ENCODE measurements around the gene ARHGAP15. TPM values are rescaled to one million over a fixed set of nuclear protein-coding genes. Genes with fewer than 3 reads are reported as not detected.

The ARHGAP15 gene
- total RNA-seq, 1 donor from 2014 or later, result 7.0 TPM

- Histone ChIP-seq H3K9me3 (replicated peaks) (no peaks in the 10 kb centered on the region), H3K27ac (replicated peaks) (no peak overlapping the region), H3K27me3 (ENCODE audit: low read depth) (no peaks in the 10 kb centered on the region), H3K4me3 (no peak overlapping the region), H3K4me1 (no peaks in the 10 kb centered on the region), H3K36me3 (no peaks in the 10 kb centered on the region)
- TF ChIP-seq, protein P1, sequence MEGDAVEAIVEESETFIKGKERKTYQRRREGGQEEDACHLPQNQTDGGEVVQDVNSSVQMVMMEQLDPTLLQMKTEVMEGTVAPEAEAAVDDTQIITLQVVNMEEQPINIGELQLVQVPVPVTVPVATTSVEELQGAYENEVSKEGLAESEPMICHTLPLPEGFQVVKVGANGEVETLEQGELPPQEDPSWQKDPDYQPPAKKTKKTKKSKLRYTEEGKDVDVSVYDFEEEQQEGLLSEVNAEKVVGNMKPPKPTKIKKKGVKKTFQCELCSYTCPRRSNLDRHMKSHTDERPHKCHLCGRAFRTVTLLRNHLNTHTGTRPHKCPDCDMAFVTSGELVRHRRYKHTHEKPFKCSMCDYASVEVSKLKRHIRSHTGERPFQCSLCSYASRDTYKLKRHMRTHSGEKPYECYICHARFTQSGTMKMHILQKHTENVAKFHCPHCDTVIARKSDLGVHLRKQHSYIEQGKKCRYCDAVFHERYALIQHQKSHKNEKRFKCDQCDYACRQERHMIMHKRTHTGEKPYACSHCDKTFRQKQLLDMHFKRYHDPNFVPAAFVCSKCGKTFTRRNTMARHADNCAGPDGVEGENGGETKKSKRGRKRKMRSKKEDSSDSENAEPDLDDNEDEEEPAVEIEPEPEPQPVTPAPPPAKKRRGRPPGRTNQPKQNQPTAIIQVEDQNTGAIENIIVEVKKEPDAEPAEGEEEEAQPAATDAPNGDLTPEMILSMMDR (IDR thresholded peaks at IDR 0.05; ENCODE audit: borderline replicate concordance), result no peak
- intact Hi-C loops (cut with micrococcal nuclease), result no loop called here
- DNase-seq, result no peak
Observed at GRCh38 chr2:143255086-143255485, 125.9 kb downstream of the ARHGAP15 start.

DNA sequence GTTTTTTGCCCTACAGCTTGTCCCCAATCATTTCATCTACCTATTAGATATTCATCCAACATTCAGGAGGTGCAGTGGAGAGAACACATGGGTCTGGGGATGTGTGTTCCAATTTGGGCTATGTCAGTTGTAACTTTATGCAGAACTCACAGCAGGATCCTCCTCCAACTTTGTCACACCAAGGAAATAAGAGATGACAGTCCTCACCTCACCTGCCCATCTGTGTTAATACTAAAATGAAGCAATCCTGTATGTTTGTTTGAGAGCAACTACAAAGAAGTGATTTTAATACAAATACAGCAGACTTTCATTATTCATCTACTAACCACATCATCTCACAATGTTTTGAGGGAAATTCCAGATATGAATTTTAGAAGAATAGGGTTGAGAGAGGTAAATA lies 126.7 kb downstream of the ARHGAP15 start:
- H3K9me3 ChIP-seq (replicated peaks), result no peaks in the 10 kb centered on the region
- intact Hi-C loops (cut with micrococcal nuclease), result no loop called here
- no peak overlapping the region for H3K4me3 ChIP-seq
- no peak for DNase-seq
- H3K4me1 ChIP-seq, result no peaks in the 10 kb centered on the region
- H3K36me3 ChIP-seq, result no peaks in the 10 kb centered on the region
- no peaks in the 10 kb centered on the region for H3K27me3 ChIP-seq (ENCODE audit: low read depth)
- TF ChIP-seq, protein P1 (IDR thresholded peaks at IDR 0.05; ENCODE audit: borderline replicate concordance), result no peak
- H3K27ac ChIP-seq (replicated peaks), result no peak overlapping the region

GRCh38 chr2:143258126-143258892 lies 129.1 kb downstream of the ARHGAP15 start:
- no peak for DNase-seq
- H3K4me1 ChIP-seq, result no peaks in the 10 kb centered on the region
- no peaks in the 10 kb centered on the region for H3K27me3 ChIP-seq (ENCODE audit: low read depth)
- no peak overlapping the region for H3K27ac ChIP-seq (replicated peaks)
- TF ChIP-seq, protein P1 (IDR thresholded peaks at IDR 0.05; ENCODE audit: borderline replicate concordance), result no peak
- no peaks in the 10 kb centered on the region for H3K9me3 ChIP-seq (replicated peaks)
- no peak overlapping the region for H3K4me3 ChIP-seq
- H3K36me3 ChIP-seq, result no peaks in the 10 kb centered on the region
- intact Hi-C loops (cut with micrococcal nuclease), result no loop called here

DNA sequence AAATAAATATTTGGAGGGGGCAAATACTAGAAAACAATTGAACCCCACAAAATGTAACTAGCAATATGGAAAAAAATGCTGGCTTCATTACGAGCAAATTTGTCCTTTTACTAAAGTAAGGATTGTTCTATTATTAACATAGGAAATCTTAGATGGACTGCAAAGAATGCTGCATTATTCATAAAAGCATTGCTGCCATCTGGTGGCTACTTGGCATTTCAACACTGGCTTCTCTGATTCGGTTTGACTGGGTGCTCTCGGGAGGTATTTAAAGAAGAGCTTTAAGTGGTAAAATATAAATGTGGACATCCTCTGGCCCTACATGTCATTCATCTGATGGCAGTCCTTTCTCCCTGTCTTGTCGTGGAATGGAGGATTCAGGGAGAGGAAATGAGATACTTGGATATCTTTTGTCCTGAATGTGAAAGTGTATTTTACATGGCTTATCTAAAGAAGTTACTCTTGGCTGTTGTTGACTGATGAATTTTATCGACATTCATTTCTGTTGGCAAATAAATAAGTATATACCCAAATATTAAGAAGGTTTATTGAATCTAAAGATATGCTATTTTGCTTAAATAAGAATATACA lies 130.2 kb downstream of the ARHGAP15 start:
- Histone ChIP-seq H3K36me3 (no peaks in the 10 kb centered on the region), H3K4me1 (no peaks in the 10 kb centered on the region), H3K27me3 (ENCODE audit: low read depth) (no peaks in the 10 kb centered on the region), H3K27ac (replicated peaks) (no peak overlapping the region), H3K9me3 (replicated peaks) (no peaks in the 10 kb centered on the region), H3K4me3 (no peak overlapping the region)
- intact Hi-C loops (cut with micrococcal nuclease), result no loop called here
- TF ChIP-seq, protein P1 (IDR thresholded peaks at IDR 0.05; ENCODE audit: borderline replicate concordance), result peak; percentile 75
- peak; percentile 29 for DNase-seq

DNA sequence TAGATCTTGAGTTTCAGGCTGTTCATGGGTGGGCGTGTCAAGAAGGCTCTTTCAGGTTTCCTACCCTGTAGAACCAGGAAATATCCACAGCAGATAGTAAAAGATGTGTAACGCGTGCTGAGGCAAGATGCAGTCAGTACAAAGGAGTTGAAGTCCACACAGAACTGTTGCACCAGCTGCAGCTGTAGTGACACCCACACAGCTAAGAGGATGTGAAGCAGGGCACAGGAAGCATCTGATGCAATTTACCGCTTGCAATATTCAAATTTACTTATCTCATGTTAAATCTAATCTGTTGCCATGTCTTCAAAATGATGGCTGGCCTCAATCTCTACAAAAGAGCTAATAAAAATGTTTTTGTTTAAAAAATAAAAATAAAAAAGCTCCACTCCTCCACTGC lies 132.8 kb downstream of the ARHGAP15 start:
- Histone ChIP-seq H3K27me3 (ENCODE audit: low read depth) (no peaks in the 10 kb centered on the region), H3K27ac (replicated peaks) (no peak overlapping the region), H3K4me3 (no peak overlapping the region), H3K4me1 (no peaks in the 10 kb centered on the region), H3K36me3 (no peaks in the 10 kb centered on the region), H3K9me3 (replicated peaks) (no peaks in the 10 kb centered on the region)
- intact Hi-C loops (cut with micrococcal nuclease), result no loop called here
- peak; percentile 13 for DNase-seq
- TF ChIP-seq, protein P1 (IDR thresholded peaks at IDR 0.05; ENCODE audit: borderline replicate concordance), result no peak
